HepG2 (cell line): Measurements from ENCODE around the gene PPP1R12C. TPM values are rescaled to one million over a fixed set of nuclear protein-coding genes. Genes with fewer than 3 reads are reported as not detected.

Source experiments
- ATAC-seq: fragments of 200-7000 bp; cut with Tn5 transposase; 3 replicates; pipeline ENCODE4 v1.9.1; 2020; ENCODE audit warnings: mild to moderate bottlenecking, moderate library complexity
- BruUV-seq: library from RNA; stranded (reverse); fragments of 400-500 nt; replicated peaks from 2 replicates; lab custom pipeline; 2021; lab: Mats Ljungman, UMichigan
- CTCF ChIA-PET: fragments of 300-600 bp; formaldehyde crosslinking; extraction: SDS; loops from one replicate; lab custom pipeline; 2021; ENCODE audit warnings: low total read pairs, inconsistent platforms, low intra/inter-chr PET ratio; lab: Yijun Ruan, JAX
- POLR2A ChIA-PET: fragments of 350-600 bp; sonication (Branson Sonifier 250); formaldehyde crosslinking; loops from one replicate; lab custom pipeline; 2020; ENCODE audit warnings: antibody characterized with exemption, inconsistent platforms; lab: Yijun Ruan, JAX
- DNase-seq: peaks from one replicate; pipeline ENCODE4 v3.0.0-alpha.2; 2015; ENCODE audit warnings: low spot score
- FAIRE-seq: peaks from 3 replicates; lab custom pipeline; 2011; peaks lifted over from hg19 to GRCh38; lab: Jason Lieb, UNC
- H2AFZ ChIP-seq: one replicate; pipeline ENCODE4 v1.6.1; 2011; ENCODE audit warnings: low read length, inconsistent platforms
- H3K27ac ChIP-seq: fragments of 300-600 bp; 3 replicates; pipeline ENCODE4 v1.8.0; 2011; ENCODE audit warnings: mixed run types, mild to moderate bottlenecking, mixed read lengths, low read length, inconsistent platforms; ENCODE audit not compliant: insufficient read depth; ENCODE audit errors: extremely low read length
- H3K27me3 ChIP-seq, 2 experiments: fragments of 200-600 bp in 1 of 2; 2 replicates in 1 of 2; 3 replicates in 1 of 2; pipeline versions ENCODE4 v1.6.0 to v1.8.0; 2011; ENCODE audit warnings: low read length in 2 of 2, mild to moderate bottlenecking in 2 of 2, moderate library complexity in 2 of 2, inconsistent platforms in 1 of 2; ENCODE audit not compliant: insufficient read depth in 2 of 2, control insufficient read depth in 1 of 2
- H3K36me3 ChIP-seq, 2 experiments: fragments of 200-600 bp in 1 of 2; replicated peaks in 1 of 2; 2 replicates in 1 of 2; 3 replicates in 1 of 2; pipeline versions ENCODE4 v1.5.1 to v1.8.0; 2011; ENCODE audit warnings: low read length in 2 of 2, inconsistent platforms in 1 of 2; ENCODE audit not compliant: insufficient read depth in 2 of 2, control insufficient read depth in 1 of 2
- H3K4me1 ChIP-seq: 2 replicates; pipeline ENCODE4 v1.5.1; 2012; ENCODE audit warnings: low read length, inconsistent platforms; ENCODE audit not compliant: insufficient read depth
- H3K4me2 ChIP-seq: 2 replicates; pipeline ENCODE4 v1.6.0; 2011; ENCODE audit warnings: low read depth, low read length, inconsistent platforms
- H3K4me3 ChIP-seq, 3 experiments: fragments of 200-600 bp in 1 of 3; sonication (generic), shearing (Covaris generic) in 1 of 3; replicated peaks in 1 of 3; 2 replicates each; pipeline ENCODE4 v1.5.1; 2011 to 2016; ENCODE audit warnings: low read length in 3 of 3, inconsistent platforms in 2 of 3, low read depth in 2 of 3, mild to moderate bottlenecking in 2 of 3, control low read depth in 1 of 3, mixed read lengths in 1 of 3; ENCODE audit not compliant: insufficient read depth in 1 of 3
- H3K79me2 ChIP-seq: one replicate; pipeline ENCODE4 v1.6.1; 2011; ENCODE audit warnings: low read length, inconsistent platforms; ENCODE audit not compliant: insufficient read depth
- H3K9ac ChIP-seq: 2 replicates; pipeline ENCODE4 v1.6.0; 2011; ENCODE audit warnings: mild to moderate bottlenecking, low read depth, low read length, inconsistent platforms; ENCODE audit not compliant: insufficient read depth
- H3K9me3 ChIP-seq: 2 replicates; pipeline ENCODE4 v1.5.1; 2012; ENCODE audit warnings: mild to moderate bottlenecking, low read length
- H4K20me1 ChIP-seq: 2 replicates; pipeline ENCODE4 v1.6.0; 2011; ENCODE audit warnings: inconsistent platforms, mild to moderate bottlenecking, low read length, moderate library complexity; ENCODE audit not compliant: insufficient read depth
- BCLAF1 ChIP-seq: fragments of 450-650 bp; IDR thresholded peaks from 2 replicates; pipeline ENCODE4 v1.6.1; 2017; ENCODE audit warnings: mild to moderate bottlenecking
- CTCF ChIP-seq: sonication (generic); formaldehyde crosslinking; IDR thresholded peaks from 2 replicates; pipeline ENCODE4 v1.5.0; 2020; ENCODE audit warnings: mild to moderate bottlenecking, missing genetic modification reagents, moderate library complexity
- FOXO1 ChIP-seq: sonication (generic); formaldehyde crosslinking; IDR thresholded peaks from 2 replicates; pipeline ENCODE4 v1.4.0; 2020; ENCODE audit warnings: missing genetic modification reagents
- SNAPC2 ChIP-seq: sonication (generic); formaldehyde crosslinking; IDR thresholded peaks from 2 replicates; pipeline ENCODE4 v1.8.1; 2022; ENCODE audit warnings: mild to moderate bottlenecking, missing genetic modification reagents
- SRSF1 ChIP-seq: fragments of 200-400 bp; formaldehyde crosslinking; optimal IDR thresholded peaks from 2 replicates; pipeline ENCODE3; 2017; ENCODE audit warnings: mild to moderate bottlenecking, low read depth, low read length, moderate library complexity
- ZNF33B ChIP-seq: sonication (generic); formaldehyde crosslinking; IDR thresholded peaks from 2 replicates; pipeline ENCODE4 v1.5.1; 2020; ENCODE audit warnings: mild to moderate bottlenecking, missing genetic modification reagents
- WGBS: methylation state at CpG from one replicate; pipeline ENCODE4 v1.1.6; 2017; ENCODE audit warnings: low lambda C conversion rate; 5-methylcytosine and 5-hydroxymethylcytosine counted together
- in situ Hi-C: cut with HindIII; loops from 2 replicates; pipeline ENCODE4 v1.10.0; 2017; ENCODE audit warnings: low pct_unique_long_range_greater_than_20kb; ENCODE audit not compliant: extremely low pct_ligation_motif_present
- intact Hi-C: fragments of 100-400 bp; cut with micrococcal nuclease; formaldehyde crosslinking; loops from one replicate; pipeline ENCODE4 v1.10.0; 2022; ENCODE audit not compliant: unreplicated experiment
- polyA plus RNA-seq, 8 experiments: library from polyadenylated mRNA; depleted of rRNA in 3 of 8; stranded (reverse) in 7 of 8; unstranded in 1 of 8; fragments of >200 nt; fragmentation: Illumina TruSeq in 4 of 8; extraction: Trizol in 4 of 8; gene quantifications; 2 replicates each; pipeline versions ENCODE4 v1.2.1 to v1.2.3, GENCODE V29; 2011 to 2016; ENCODE audit warnings: low read depth in 4 of 8, missing spikeins in 1 of 8, mixed read lengths in 1 of 8; ENCODE audit not compliant: insufficient read depth in 1 of 8
- total RNA-seq, 5 experiments: library from RNA; depleted of rRNA; stranded (reverse); fragments of >200 nt; fragmentation: Illumina TruSeq; extraction: Trizol; gene quantifications; 2 replicates each; pipeline ENCODE4 v1.2.3, GENCODE V29; 2016; ENCODE audit warnings: low read depth in 1 of 5

The PPP1R12C gene
- total and polyA plus RNA-seq, 2 of the 13 experiments (the other 11 are each of a cell fraction or from before 2014, with no cell fraction given): 29.7 to 30.3 TPM

DNA sequence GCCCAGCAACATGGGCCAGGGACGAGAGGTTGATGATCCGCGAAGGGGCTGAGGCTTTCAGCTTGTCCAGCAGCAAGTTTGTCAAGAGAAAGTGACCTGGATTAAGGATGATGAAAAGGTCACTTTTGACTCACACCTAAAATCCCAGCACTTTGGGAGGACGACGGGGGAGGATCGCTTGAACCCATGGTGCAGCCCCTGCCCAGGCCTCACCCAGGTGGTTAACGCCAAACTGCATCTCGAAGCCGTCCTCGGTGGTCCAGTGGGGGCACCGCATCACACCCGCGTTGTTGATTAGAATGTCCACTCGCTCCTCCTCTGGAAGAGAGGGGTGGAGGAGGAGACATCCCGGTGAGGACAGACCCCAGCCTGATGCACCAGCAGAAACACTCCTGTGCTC, 69.0 kb downstream of the PPP1R12C start (continued):
- no peak for TF ChIP-seq CTCF (CRISPR knock-in tag)

DNA sequence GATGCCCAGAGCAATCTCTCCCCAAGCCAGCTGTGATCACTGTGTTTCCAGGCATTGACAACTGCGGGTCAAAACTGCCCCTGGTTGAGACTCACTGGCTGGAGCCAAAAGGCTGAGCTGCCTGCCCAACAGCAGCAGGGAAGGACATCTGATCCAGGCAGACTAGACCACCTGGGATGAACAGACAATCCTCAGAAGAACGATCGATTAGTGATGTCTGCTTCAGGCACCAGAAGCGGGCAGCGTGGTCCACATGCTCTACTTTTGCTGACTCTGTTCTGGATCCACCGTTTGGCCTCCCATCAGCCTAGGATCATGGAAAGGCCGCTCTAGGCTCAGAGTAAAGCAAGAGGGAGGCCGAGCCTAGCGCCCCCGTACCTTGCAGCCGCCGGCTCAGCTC, 69.5 kb downstream of the PPP1R12C start:
- Histone ChIP-seq H3K27ac (no peak overlapping the region), H3K9me3 (no peaks in the 10 kb centered on the region), H3K27me3 (no peaks in the 10 kb centered on the region)
- 100% methylated on average over 9 of the region's 12 CpGs for WGBS
- TF ChIP-seq SNAPC2 (CRISPR knock-in tag) (no peak), ZNF33B (no peak), BCLAF1 (no peak), FOXO1 (CRISPR knock-in tag) (no peak), SRSF1 (no peak)
- TF ChIP-seq, all 625 proteins: peak for 0
- in situ Hi-C loops (no loop called here), intact Hi-C loops (no loop called here)
- DNase-seq (no peak), ATAC-seq (no peak), FAIRE-seq (no peak)
- Histone ChIP-seq H3K4me2 (no peak overlapping the region), H4K20me1 (no peaks in the 10 kb centered on the region), H3K79me2 (no peaks in the 10 kb centered on the region), H3K4me1 (no peaks in the 10 kb centered on the region), H3K4me3 (no peak overlapping the region), H3K36me3 (peaks cover 24 to 55% of the 10 kb centered on the region in 2 experiments; a peak in 4 of 5 replicates), H3K9ac (no peak overlapping the region), H2AFZ (no peak overlapping the region)
- ChIA-PET POLR2A (no interaction called here), CTCF (no interaction called here)
- BruUV-seq: no TSS peak
